ENCODE measurements around the gene DHRS7. TPM values are rescaled to one million over a fixed set of nuclear protein-coding genes. Genes with fewer than 3 reads are reported as not detected.

DHRS7 gene
- polyA plus RNA-seq, 3 donors from 2014 or later = 415 to 674 (median 485) TPM

- Mint-ChIP-seq H3K27ac (peak overlapping the region; percentile 45 to 96 (median 66)), H3K4me3 (no peak overlapping the region), H3K36me3 (peaks cover 7 to 10% (median 7%) of the 10 kb centered on the region in 3 donors), H3K27me3 (ENCODE audit: low read depth in 3 of 3) (peaks cover 5 to 18% (median 18%) of the 10 kb centered on the region in 3 donors), H3K9me3 (no peaks in the 10 kb centered on the region), H3K4me1 (peaks cover 71 to 88% of the 10 kb centered on the region in 2 donors)
- DNase-seq = no peak
Observed at GRCh38 chr14:60095781-60096450, 69.3 kb downstream of the DHRS7 start.

GRCh38 chr14:60095231-60095630 lies 70.0 kb downstream of the DHRS7 start:
- H3K4me3 Mint-ChIP-seq = peak overlapping the region in 3 of 5 donors; percentile 5 to 21 (median 7)
- no peak for DNase-seq

GRCh38 chr14:60094306-60094897 lies 70.8 kb downstream of the DHRS7 start:
- H3K27ac Mint-ChIP-seq = peak overlapping the region; percentile 95 to 97 (median 97)
- H3K27me3 Mint-ChIP-seq (ENCODE audit: low read depth in 3 of 3) = peaks cover 5 to 18% (median 17%) of the 10 kb centered on the region in 3 donors
- DNase-seq = peak; percentile 47 to 60 (median 60)
- H3K4me3 Mint-ChIP-seq = peak overlapping the region; percentile 89 to 96 (median 91)
- H3K9me3 Mint-ChIP-seq = no peaks in the 10 kb centered on the region
- H3K4me1 Mint-ChIP-seq = peaks cover 61 to 78% of the 10 kb centered on the region in 2 donors
- H3K36me3 Mint-ChIP-seq = peaks cover 7% of the 10 kb centered on the region in 3 donors

More at GRCh38 chr14:60095231-60095630, 70.0 kb downstream of the DHRS7 start:
- Mint-ChIP-seq H3K27ac (peak overlapping the region; percentile 46 to 96 (median 75)), H3K27me3 (ENCODE audit: low read depth in 3 of 3) (peaks cover 5 to 18% (median 18%) of the 10 kb centered on the region in 3 donors), H3K36me3 (peaks cover 7 to 10% (median 7%) of the 10 kb centered on the region in 3 donors), H3K4me1 (peaks cover 67 to 86% of the 10 kb centered on the region in 2 donors), H3K9me3 (no peaks in the 10 kb centered on the region)

Other genes starting within 250 kb of the DHRS7 start
- not detected for gene LRRC9, start 245.3 kb downstream of the DHRS7 start, polyA plus RNA-seq
- 10 to 100 TPM; 14.1 to 33.5 (median 31.9) TPM for gene PCNX4, start 73.5 kb downstream of the DHRS7 start, polyA plus RNA-seq
- gene PPM1A, start 83.8 kb upstream of the DHRS7 start, polyA plus RNA-seq = 10 to 100 TPM; 31.9 to 46.8 (median 45.5) TPM

All from immature natural killer cell (primary cell).